Dedifferentiated amniotic fluid mesenchymal stem cell (primary cell): ENCODE measurements around the gene RIC8B.

Experiments
- DNase-seq: peaks from one replicate; pipeline ENCODE4 v3.0.0-alpha.2; 2016; ENCODE audit errors: extremely low spot score

RIC8B gene

DNA sequence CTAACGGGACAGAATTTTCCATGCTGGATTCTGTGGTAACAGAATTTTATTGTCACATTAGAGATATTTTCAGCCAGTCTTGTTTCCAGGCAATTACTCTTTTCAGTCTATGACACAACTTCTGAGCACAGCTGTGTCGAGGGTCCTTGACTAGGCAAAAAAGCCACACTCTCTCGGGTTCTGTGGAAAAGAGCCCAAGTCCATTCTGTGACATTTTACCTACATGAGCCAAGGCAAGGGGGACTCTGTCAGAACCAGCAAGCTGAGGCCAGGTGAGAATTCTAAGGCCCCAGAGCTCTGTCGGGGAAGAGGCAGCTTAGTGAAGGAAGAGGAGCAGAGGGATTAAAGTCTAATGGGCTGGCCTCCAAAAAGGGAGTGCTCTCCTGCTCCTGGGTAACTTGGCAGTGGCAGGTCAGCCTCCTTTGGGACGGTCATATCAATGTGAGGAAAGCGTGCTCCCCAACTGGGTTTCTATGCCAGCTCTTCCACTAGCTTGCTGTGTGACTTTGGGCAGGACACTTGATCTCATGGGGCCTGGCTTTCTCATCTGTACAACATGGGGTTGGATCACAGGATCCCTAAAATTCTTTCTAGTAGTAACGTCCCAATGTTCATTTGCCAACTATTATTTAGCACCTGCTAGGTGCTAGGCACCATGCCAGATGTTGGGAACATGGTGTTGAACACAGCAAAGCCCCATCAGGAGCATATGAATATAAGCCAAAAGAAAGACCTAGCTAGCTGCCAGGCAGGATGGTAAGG, 16.0 kb upstream of the RIC8B start:
- DNase-seq, result no peak

- DNase-seq, result no peak
Observed at GRCh38 chr12:106759526-106760183, 14.8 kb upstream of the RIC8B start.

DNA sequence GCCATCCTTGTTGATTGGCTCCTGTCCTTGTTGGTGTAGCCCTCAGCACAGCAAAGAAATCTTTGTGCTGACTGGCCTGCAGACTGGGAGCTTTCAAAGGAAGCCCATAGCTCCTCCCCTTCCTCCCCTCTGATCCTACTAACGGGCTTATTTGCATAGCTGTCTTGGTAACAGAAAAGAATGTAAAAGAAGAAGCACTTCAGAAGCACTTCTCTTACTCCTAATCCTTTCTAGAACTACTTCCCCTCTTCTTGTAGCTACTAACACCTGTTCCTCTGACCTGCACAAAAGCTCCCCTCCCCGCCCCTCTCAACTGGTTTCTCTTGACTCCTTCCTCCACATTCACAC, 14.3 kb upstream of the RIC8B start:
- DNase-seq, result no peak

DNA sequence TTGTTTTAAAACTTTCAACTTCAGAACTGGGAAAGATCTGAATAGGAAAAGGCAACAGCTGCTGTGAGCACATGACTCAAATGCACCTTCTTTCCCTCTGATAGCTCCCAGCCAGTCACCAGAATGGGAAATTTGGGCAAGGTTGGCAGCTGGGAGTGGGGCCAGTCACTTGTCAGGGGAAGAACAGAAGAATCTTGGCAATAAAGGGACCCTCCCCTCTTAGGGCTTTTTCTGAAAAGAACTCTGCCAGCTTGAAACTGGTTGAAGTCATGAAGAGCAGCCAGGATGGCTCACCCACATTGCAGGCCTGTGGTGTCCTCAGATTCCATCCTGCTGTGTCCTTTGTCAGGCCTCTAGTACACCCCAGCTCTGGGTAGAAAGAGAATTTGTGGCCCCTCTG, 10.3 kb upstream of the RIC8B start:
- DNase-seq, result no peak

- no peak for DNase-seq
Observed at GRCh38 chr12:106764738-106765137, 9.7 kb upstream of the RIC8B start.

- DNase-seq, result no peak
Observed at GRCh38 chr12:106766393-106766826, 8.1 kb upstream of the RIC8B start.

DNA sequence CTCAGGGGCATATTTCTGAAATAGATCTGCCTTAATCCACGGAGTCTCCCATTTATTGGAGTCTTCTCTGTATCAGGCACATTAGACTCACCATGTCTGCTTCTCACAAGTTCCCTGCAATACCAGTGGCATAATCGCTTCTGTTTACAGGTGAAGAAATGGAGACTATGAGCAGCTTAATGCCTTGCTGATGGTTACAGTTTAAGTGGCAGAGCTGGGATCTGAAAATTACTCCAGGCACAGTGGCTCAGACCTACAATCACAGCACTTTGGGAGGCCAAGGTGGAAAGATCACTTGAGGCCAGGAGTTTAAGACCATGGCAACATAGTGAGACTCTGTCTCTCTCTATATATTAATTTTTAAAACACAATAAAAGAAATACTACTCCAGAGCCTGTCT, 7.3 kb upstream of the RIC8B start:
- no peak for DNase-seq

- no peak for DNase-seq
Observed at GRCh38 chr12:106767954-106768822, 6.3 kb upstream of the RIC8B start.

DNA sequence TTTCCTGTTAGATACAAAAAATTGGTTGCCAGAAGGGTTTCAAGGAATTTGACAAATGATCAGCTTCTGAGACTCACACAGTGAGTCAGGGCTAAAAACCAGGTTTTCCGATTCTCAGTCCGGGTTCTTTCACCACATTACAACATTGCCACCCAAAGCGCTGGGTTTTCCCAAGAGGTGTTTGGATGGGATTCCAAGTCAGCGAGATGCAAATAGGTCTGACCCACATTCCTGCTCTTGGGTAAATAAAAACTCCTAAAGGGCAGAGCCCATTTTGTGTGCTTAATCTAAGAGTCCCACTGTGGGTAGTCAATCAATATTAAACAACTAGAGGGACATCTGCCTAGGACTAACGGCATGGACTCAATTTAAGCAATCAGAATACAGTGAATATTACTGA, 5.4 kb upstream of the RIC8B start:
- DNase-seq, result no peak

DNA sequence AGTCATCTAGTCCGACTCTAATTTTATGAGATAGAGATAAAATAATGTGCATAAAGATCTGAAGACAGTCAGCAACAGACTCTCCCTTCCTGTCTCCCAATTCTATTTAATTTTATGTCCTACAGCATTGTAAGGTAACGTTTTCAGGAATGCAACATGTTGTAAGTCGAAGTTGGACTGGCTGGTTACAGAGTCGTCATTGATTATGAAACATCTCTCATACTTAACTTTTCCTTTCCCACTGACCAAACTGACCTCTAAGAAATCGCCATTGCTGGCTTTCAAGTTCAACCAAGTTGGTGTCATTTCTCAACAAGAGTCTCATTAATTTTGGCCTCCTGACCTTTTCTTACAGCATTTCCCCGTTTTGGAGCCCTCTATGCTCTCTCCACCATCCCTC, 4.9 kb upstream of the RIC8B start:
- no peak for DNase-seq

GRCh38 chr12:106771425-106771824, 3.1 kb upstream of the RIC8B start:
- no peak for DNase-seq

DNA sequence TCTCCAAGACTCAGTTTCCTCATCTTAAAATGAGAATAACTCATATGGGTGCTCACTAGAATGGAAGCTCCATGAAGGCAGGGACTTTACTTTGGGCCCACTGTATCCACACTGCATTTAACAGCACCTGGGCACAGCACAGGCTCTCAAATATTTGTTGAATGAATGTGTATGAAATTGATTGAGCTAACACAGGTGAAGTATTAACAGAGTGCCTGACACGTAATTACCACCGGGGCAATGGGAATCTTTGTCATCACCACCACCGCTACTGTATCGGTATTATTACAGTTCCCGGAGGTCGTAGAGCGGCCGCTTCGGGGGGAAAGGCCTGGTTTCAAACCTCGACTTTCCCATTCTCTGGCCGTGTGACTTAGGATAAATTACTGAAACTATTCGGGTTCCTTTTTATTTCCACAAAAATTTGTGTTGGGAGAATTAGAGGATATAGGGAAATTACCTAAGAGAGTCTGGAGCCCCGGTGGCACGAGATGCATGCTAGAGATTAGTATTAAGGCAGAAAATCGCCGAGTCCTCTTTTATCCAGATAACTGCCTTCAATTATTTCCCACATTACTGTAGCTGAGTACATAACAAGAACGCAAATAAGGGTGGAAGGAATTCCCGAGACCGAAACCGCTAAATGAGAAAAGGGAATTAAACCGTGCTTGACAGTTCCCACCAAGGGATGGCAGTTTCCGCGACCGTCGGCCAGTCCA, 1.0 kb upstream of the RIC8B start:
- DNase-seq, result no peak

DNA sequence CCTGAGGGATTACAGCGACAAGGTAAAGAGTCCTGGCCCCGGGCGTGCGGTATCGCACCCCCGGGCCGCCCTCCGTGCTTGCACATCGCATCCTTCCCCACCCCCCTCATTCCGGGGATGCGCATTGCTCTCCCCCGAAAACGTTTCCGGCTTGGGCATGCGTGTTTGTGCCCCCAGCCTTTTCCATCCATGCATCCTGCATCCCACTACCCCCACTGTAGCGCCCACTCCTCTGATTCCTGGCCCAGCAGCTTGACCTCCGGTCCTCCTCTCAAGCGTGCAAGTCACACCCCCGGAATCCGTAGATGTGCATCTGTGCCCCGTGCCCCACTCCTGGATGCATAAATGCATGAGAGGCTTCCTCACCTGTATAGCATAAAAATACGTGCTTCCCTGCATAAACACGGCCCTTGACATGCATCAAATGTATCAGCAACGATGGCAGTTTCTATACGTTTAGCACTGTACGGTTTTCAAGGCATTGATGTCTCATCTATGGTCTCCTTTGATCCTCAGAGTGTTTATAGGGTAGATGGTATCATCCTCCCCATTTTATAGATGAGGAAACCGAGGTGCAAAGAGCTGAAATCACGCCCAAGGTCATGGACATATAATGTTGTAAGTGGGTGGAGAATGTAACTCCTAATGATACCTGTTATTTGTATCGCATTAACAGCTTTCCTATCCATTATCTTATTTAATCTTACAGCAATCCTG, 484 bp downstream of the RIC8B start:
- DNase-seq, result no peak

DNA sequence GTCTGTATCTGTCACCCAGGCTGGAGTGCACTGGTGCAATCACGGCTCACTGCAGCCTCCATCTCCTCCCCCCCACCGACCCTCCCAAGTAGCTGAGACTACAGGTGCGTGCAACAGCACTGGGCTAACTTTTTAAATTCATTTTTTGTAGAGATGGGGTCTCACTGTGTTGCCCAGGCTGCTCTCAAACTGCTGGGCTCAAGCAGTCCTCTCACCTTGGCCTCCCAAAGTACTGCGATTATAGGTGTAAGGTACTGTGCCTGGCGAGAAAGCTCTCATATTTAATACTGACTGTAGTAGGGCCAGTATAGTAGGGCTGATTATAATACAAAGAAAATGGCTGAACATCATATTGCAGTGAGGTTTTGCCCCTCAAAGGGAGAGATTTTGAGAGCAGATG, 2.4 kb downstream of the RIC8B start:
- no peak for DNase-seq

DNA sequence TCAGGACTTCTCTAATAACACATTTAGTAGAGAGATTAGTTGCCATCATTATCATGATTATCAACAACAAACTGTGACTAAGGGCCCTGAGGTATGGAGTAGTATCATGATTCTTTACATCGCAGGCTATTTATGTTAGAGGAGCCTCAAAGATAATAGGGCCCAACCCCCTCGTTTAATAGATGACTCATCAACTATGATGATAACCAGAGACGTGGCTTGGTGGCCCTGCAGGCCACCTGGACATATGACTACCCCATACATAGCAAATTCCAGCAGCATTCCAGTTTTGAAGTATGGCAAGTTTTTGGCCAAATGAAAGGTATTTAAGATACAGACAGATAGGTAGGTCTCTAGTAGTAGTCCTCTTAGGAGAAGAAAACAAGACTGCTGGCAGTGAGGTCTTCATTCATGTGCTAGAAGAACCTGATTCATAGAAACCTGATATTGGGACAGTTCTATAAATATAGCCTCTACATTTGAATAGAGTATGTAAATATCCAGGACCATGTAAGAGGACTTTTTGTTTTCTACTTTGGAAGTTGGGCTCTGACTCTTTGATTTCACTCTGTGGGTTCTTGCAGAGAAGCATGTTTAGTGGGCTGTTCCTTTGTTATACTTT, 5.6 kb downstream of the RIC8B start:
- DNase-seq, result no peak

- no peak for DNase-seq
Observed at GRCh38 chr12:106782619-106783018, 8.1 kb downstream of the RIC8B start.

DNA sequence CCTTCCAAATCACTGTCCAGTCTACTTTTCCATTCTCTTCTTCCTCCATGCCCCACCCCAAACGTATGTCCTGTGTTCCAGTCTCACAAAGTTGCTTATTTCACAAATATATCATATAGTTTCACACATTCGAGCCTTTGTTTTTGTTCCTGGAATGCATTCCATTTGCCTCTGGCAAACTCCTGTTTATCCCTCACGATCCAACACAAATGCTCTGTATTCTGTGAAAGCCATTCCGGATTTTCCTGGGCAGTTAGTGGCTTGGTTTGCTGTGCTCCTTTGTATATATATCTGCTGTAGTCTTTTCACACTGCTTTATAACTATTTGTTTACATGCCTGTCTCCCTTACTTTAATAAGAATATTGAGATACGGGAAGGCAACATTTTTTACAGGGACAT, 9.0 kb downstream of the RIC8B start:
- no peak for DNase-seq

GRCh38 chr12:106790020-106790419, 15.5 kb downstream of the RIC8B start:
- DNase-seq, result no peak

DNA sequence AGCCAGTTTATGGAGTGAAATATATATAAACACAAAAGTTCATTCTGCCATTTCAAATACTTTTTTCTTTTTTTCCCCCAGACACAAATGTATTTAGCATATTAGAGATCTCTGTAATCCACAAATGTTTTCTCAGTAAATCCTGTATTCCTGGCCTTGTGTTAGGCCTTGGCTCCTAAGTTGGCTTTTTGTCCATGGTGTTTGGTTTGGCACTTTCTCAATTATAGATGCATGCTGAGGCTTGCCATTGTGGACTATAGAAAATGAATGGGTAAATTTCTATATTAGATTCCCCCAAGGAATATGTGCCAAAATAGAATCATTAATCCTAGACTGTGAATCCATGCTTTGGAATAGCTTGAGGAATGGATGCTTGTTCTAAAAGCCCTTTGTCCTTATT, 17.0 kb downstream of the RIC8B start:
- DNase-seq, result no peak

DNA sequence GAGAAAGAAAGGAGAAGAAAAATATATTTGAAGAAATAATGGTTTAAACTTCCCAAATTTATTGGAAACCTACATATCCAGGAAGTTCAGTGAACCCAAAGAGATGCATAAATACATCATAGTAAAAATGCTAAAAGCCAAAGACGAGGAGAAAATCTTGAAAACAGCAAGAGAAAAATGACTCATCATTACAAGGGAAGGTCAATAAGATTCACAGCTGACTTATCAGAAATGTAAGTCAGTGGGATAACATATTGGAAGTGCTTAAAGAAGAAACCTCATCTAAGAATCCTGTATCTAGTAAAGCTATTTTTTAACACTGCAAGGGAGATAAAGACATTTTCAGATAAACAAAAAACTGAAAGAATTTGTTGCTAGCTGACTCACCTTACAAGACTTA, 19.9 kb downstream of the RIC8B start:
- no peak for DNase-seq

DNA sequence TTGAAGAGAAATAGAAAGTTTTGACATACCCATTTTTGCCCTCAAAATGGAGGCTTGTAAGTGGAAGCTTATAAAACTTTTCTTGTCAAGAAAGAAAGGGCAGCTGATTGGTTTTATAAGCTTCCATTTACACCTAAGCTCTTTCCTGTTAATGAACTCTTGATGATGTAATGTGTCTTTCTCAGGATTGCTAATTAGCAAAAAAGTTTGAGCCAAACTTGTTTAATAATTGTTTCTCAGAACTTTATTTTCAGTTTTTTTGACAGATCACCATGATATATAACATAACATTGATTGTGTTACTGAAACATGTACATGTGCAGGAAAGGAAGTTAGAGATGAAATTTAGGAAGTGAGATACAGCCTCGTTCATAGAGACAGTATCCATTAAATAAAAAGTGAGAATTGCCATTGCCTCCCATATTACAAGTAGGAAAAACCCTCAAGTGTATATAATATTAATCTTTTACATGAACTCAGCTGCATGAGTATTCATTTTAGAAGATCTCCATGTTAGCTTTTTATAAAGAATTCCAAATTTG, 26.8 kb downstream of the RIC8B start:
- DNase-seq, result no peak
